Gastrocnemius medialis (tissue), 4 donors: ENCODE measurements around the gene SOX1.

Experiments used
- CTCF ChIP-seq, 5 experiments: fragments of 450-650 bp in 3 of 5; fragments of 200-600 bp in 2 of 5; sonication (generic) in 2 of 5; IDR thresholded peaks in 4 of 5; conservative IDR thresholded peaks in 1 of 5; 1 replicate in 4 of 5; 2 replicates in 1 of 5; pipeline ENCODE4 v1.5.1; 2016 to 2019; ENCODE audit warnings: antibody characterized with exemption in 5 of 5, mild to moderate bottlenecking in 3 of 5, moderate library complexity in 3 of 5
- POLR2A ChIP-seq, 2 donors: fragments of 450-650 bp; IDR thresholded peaks; one replicate each; pipeline ENCODE4 v1.6.1; 2017; ENCODE audit warnings: antibody characterized with exemption in 2 of 2, mild to moderate bottlenecking in 2 of 2, moderate library complexity in 2 of 2

- TF ChIP-seq CTCF (IDR thresholded peaks at IDR 0.05 in 4 of 5, conservative IDR thresholded peaks at IDR 0.05 in 1 of 5) (no peak), POLR2A (IDR thresholded peaks at IDR 0.05) (no peak)
Observed at GRCh38 chr13:112106478-112107141, 39.7 kb downstream of the SOX1 start.
